Measurements from ENCODE around the gene PGBD1.

PGBD1 gene, protein sequence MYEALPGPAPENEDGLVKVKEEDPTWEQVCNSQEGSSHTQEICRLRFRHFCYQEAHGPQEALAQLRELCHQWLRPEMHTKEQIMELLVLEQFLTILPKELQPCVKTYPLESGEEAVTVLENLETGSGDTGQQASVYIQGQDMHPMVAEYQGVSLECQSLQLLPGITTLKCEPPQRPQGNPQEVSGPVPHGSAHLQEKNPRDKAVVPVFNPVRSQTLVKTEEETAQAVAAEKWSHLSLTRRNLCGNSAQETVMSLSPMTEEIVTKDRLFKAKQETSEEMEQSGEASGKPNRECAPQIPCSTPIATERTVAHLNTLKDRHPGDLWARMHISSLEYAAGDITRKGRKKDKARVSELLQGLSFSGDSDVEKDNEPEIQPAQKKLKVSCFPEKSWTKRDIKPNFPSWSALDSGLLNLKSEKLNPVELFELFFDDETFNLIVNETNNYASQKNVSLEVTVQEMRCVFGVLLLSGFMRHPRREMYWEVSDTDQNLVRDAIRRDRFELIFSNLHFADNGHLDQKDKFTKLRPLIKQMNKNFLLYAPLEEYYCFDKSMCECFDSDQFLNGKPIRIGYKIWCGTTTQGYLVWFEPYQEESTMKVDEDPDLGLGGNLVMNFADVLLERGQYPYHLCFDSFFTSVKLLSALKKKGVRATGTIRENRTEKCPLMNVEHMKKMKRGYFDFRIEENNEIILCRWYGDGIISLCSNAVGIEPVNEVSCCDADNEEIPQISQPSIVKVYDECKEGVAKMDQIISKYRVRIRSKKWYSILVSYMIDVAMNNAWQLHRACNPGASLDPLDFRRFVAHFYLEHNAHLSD

GRCh38 chr6:28281288-28282064 is at the start of gene PGBD1:
PGBD1 (plus strand) TSS chr6:28281572; CDS start chr6:28283814, 2,242 bp downstream.
- peak; percentile 92 for DNase-seq (ENCODE audit: low read depth, low spot score)

GRCh38 chr6:28232785-28233184 is 48.6 kb upstream of the PGBD1 start:
- DNase-seq (ENCODE audit: low read depth, low spot score) = no peak

- peak; percentile 23 for DNase-seq (ENCODE audit: low read depth, low spot score)
Measured at GRCh38 chr6:28235912-28236452, 45.4 kb upstream of the PGBD1 start.

DNA sequence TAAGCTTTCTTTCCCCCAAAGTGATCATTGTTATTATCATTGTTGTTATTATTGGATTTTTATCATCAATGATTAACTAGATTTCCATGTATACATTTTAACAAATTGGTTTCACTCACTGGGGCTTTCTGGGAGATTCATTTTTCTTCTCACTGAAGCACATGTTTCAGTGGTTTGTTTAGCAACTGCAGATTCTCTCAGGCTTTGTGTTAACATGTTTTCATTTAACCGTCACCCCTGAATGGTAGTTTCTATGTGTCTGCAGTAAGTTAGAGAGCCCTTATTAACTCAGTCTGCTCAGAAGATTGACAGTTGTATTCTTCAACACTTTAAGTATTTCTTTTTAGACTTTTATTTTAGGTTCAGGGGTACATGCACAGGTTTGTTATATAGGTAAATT is 41.7 kb upstream of the PGBD1 start:
- DNase-seq (ENCODE audit: low read depth, low spot score) = no peak

- no peak for DNase-seq (ENCODE audit: low read depth, low spot score)
Measured at GRCh38 chr6:28240471-28240870, 40.9 kb upstream of the PGBD1 start.

- no peak for DNase-seq (ENCODE audit: low read depth, low spot score)
Measured at GRCh38 chr6:28243946-28244345, 37.4 kb upstream of the PGBD1 start.

DNA sequence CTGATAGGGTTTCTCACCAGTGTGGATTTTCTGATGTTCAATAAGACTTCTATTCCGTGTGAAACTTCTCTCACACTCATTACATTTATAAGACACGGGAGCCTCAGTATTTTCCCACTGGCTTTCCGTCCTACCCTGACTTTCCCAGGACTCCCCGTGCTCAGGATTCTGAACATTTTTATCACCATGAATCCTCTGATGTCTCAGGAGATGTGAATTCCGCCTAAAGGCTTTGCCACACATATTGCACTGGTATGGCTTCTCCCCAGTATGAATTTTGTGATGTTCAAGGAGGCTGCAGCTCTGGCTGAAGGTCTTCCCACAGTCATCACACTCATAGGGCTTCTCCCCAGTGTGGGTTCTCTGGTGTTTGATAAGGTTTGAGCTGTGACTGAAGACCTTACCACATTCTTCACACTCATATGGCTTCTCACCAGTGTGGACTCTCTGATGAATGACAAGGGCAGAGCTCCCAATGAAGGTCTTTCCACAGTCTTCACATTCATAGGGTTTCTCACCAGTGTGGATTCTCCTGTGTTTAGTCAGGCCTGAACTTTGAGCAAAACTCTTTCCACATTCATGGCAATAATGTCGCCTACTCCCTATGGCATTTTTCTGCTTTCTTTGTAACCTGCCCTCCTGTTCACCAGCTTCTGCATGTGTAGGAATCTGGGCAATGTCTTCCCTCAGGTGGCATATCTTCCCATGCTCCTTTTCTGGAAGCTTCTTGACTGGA is 36.0 kb upstream of the PGBD1 start:
- DNase-seq (ENCODE audit: low read depth, low spot score) = no peak

DNA sequence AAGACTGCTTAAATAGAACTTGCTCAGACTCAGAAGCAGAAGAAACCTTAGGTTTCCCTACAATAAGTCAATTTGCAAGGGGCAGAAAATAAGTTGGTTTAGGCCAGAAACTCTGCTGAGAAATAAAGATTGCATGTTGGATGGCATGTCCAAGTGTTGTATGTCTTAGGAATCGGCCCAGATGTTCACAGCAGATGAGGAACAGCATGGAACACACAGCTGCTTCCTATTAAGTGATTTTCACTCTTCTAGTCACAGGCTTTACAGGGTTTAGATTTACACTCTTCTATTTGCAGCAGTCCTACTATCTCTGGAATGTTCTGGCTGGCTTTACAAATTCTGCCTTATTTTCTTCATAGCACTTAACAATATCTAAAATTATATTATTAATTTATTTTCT is 32.5 kb upstream of the PGBD1 start:
- DNase-seq (ENCODE audit: low read depth, low spot score) = no peak

GRCh38 chr6:28250747-28251146 is 30.6 kb upstream of the PGBD1 start:
- no peak for DNase-seq (ENCODE audit: low read depth, low spot score)

DNA sequence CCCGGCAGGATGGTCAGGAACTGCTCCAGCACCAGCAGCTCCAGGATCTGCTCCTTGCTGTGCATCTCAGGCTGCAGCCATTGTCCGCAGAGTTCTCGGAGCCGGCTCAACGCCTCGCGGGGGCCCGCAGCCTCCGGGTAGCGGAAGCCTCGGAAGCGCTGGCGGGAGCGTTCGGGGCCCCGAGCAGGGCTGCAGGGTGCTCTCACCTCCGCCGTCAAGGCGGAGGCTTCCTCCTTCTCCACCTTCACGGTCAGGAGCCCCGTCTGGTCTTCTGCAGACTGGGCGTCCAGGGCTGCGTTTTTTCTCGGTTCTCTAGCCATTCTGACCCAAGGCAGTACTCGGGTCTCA is 29.7 kb upstream of the PGBD1 start:
- no peak for DNase-seq (ENCODE audit: low read depth, low spot score)

GRCh38 chr6:28252009-28252975 is 29.1 kb upstream of the PGBD1 start, which contains the start of gene ZKSCAN4:
ZKSCAN4 (minus strand) TSS chr6:28252269; CDS start chr6:28251980, 289 bp downstream.
- peak; percentile 91 for DNase-seq (ENCODE audit: low read depth, low spot score)

DNA sequence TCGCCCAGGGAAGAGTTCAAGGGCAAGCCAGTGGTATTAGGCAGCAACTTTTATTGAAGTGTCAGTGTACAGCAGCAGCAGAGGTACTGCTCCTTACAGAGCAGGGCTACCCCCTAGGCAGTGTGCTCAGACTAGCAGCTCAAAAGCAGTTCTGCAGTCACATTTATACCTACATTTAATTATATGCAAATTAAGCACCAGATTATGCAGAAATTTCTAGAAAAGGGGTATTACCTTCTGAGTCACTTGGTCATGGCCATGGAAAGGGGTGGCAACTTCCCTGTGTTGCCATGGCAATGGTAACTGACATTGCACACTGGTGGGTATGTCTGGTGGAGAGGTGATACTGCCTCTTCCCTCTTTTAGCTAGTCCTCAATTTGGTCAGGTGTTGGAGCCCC is 27.3 kb upstream of the PGBD1 start:
- DNase-seq (ENCODE audit: low read depth, low spot score) = no peak

DNA sequence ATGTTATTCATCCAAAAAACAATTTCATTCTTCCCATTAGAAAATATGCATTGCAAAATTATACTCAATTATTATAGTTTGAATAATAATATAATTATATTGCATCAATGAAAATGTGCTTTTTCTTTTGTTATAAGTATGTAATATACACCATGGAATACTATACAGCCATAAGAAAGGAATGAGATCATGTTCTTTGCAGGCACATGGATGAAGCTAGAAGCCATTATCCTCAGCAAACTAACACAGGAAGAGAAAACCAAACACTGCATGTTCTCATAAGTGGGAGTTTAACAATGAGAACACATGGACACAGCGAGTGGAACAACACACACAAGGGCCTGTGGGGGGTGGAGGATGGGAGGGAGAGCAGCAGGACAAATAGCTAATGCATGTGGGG is 24.3 kb upstream of the PGBD1 start:
- DNase-seq (ENCODE audit: low read depth, low spot score) = no peak

GRCh38 chr6:28258877-28259777 is 22.2 kb upstream of the PGBD1 start, which contains the start of gene NKAPL:
NKAPL (plus strand) TSS chr6:28259297; CDS start chr6:28259372, 75 bp downstream.
- no peak for DNase-seq (ENCODE audit: low read depth, low spot score)

DNA sequence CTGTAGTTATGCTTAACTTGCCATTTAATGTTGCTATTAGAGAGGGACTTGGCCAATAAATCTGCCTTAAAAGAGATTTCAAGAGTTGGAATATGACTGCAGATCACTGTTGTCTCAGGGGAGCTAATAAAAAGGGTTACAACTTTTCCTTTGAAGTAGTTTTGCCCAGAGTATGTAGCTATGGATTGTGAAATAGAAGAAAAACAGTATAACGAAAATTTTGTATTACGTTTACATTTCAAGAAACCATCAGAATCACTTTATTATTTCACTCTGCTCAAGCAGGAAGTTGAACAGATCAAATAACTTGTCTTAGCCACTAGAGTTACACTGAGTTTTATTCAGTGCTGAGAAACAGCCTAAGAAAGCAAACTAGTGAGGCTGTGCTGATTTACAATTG is 17.4 kb upstream of the PGBD1 start:
- DNase-seq (ENCODE audit: low read depth, low spot score) = no peak

- no peak for DNase-seq (ENCODE audit: low read depth, low spot score)
Measured at GRCh38 chr6:28264834-28265401, 16.5 kb upstream of the PGBD1 start.

GRCh38 chr6:28266563-28266961 is 14.8 kb upstream of the PGBD1 start:
- DNase-seq (ENCODE audit: low read depth, low spot score) = no peak

- DNase-seq (ENCODE audit: low read depth, low spot score) = peak; percentile 93
Measured at GRCh38 chr6:28266962-28267694, 14.2 kb upstream of the PGBD1 start, which contains the start of gene ZSCAN26. ZSCAN26 (plus strand) TSS chr6:28267143; CDS start chr6:28271920, 4,777 bp downstream.

All from ELF-1 (cell line).